LNCaP clone FGC (cell line): ENCODE results near the gene PADI2.

Experiments
- DNase-seq: peaks from one replicate; pipeline ENCODE4 v3.0.0-alpha.2; 2011; ENCODE audit warnings: low read depth
- H3K4me3 ChIP-seq: 2 replicates; pipeline ENCODE4 v1.5.1; 2011; ENCODE audit warnings: mild to moderate bottlenecking, low read depth, low read length, control low read depth
- TF ChIP-seq, protein P1 (sequence below): IDR thresholded peaks from 2 replicates; pipeline ENCODE4 v1.5.1; 2012; ENCODE audit warnings: mild to moderate bottlenecking; ENCODE audit not compliant: control insufficient read depth, insufficient read depth; ENCODE audit errors: extremely low read depth

The PADI2 gene

DNA sequence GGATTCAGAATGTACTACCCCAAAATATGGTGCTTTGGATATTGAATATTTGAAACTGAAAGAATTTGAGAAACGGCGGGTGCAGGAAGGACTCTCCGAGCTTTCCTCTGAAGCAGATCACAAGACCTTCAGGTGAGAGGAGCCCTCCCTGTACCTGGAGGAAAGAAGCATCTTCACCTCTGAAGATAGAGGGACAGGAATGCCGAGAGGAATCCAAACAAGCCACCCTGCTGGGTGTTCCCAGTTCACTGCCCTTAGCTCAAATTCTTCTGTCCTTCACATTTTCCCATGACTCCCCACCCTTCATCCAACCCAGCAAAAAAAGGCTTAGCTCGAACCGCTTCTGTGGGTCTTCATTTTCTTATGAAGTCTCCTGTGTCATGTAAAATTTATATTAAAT lies 18.2 kb upstream of the PADI2 start:
- DNase-seq, result no peak
- no peak overlapping the region for H3K4me3 ChIP-seq
- TF ChIP-seq, protein P1, sequence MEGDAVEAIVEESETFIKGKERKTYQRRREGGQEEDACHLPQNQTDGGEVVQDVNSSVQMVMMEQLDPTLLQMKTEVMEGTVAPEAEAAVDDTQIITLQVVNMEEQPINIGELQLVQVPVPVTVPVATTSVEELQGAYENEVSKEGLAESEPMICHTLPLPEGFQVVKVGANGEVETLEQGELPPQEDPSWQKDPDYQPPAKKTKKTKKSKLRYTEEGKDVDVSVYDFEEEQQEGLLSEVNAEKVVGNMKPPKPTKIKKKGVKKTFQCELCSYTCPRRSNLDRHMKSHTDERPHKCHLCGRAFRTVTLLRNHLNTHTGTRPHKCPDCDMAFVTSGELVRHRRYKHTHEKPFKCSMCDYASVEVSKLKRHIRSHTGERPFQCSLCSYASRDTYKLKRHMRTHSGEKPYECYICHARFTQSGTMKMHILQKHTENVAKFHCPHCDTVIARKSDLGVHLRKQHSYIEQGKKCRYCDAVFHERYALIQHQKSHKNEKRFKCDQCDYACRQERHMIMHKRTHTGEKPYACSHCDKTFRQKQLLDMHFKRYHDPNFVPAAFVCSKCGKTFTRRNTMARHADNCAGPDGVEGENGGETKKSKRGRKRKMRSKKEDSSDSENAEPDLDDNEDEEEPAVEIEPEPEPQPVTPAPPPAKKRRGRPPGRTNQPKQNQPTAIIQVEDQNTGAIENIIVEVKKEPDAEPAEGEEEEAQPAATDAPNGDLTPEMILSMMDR, result no peak

DNA sequence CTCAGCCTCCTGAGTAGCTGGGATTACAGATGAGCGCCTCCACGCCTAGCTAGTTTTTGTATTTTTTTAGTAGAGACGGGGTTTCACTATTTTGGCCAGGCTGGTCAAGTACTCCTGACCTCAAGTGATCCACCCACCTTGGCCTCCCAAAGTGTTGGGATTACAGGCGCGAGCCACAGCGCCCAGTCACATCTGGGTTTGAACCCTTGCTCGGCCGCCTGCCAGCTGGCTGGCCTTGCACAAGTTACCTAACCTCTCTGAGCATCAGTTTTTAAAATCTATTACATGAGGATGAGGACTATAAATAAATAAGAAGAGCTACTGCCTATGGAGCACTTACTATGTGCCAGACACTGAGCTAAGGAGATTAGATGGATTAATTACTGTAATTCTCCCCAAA lies 17.7 kb upstream of the PADI2 start:
- DNase-seq, result no peak
- no peak overlapping the region for H3K4me3 ChIP-seq
- TF ChIP-seq, protein P1, result no peak

DNA sequence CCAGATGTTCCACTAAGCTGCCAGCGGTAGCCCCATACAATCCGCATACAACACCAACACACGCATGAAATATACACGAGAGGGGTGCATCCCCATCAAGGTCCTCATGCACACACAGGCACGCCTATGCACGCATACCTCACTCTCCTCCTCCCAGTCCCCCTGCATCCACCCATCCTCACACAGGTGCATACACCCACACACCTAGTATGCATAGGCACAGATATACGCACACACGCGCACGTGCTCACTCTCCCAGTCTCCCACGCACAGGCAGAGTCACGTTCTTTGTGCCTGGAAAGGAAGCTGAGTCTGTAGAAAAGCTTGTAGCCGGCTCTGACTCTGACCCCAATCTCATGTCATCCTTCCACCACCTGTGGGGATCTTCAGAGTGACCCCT lies 16.9 kb upstream of the PADI2 start:
- no peak overlapping the region for H3K4me3 ChIP-seq
- TF ChIP-seq, protein P1, result no peak
- no peak for DNase-seq

DNA sequence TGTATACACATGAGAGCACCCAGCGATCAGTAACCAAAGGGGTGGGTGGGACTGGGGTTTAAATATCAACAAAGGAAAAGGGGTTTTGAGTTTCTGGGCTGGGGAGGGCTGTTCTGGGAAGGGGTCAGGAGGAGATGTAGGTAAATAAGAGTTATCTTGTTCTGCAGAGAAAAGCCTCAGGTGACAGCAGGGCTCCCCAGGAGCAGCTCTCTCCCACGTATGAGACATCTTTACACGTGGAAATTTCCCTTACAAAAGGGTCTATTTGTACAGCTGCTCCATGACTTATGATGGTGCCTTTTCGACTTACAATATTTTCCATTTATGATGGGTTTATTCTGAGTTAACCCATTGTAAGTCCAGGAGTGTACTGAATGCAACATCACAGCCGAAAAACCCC lies 16.3 kb upstream of the PADI2 start:
- TF ChIP-seq, protein P1, result no peak
- DNase-seq, result no peak
- no peak overlapping the region for H3K4me3 ChIP-seq

DNA sequence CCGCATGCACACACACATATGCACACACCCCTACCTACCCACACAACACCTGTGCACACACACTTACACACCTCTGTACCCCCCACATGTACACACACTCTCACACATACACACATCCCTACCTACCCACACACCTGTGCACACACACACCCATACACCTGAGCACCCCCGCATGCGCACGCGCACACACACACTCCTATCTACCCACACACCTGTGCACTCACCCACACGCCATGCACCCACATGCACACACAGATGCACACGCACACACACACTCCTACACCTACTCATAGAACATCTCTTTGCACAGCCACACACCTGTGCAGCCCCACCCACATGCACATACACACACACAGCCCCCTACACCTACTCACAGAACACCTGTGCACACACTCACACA lies 15.5 kb upstream of the PADI2 start:
- H3K4me3 ChIP-seq, result no peak overlapping the region
- TF ChIP-seq, protein P1, result no peak
- no peak for DNase-seq

DNA sequence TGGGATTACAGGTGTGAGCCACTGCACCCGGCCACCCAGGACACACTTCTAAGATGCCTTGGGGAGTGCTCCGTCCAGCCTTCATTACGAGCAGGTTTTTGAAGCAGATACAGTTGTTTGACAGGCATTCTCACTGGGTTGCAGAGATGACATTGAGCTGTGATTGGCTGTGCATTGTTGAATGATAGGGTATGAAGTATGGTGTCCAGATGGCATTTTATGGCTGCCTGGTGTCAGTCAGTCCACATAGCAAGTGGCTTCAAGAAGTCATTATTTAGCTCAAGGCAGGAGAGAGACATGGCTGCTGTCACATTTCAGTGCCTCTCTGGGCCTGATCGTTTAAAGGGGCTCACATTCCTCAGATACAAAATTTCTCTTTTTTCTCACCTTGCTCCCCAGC lies 14.8 kb upstream of the PADI2 start:
- TF ChIP-seq, protein P1, result no peak
- no peak overlapping the region for H3K4me3 ChIP-seq
- no peak for DNase-seq

DNA sequence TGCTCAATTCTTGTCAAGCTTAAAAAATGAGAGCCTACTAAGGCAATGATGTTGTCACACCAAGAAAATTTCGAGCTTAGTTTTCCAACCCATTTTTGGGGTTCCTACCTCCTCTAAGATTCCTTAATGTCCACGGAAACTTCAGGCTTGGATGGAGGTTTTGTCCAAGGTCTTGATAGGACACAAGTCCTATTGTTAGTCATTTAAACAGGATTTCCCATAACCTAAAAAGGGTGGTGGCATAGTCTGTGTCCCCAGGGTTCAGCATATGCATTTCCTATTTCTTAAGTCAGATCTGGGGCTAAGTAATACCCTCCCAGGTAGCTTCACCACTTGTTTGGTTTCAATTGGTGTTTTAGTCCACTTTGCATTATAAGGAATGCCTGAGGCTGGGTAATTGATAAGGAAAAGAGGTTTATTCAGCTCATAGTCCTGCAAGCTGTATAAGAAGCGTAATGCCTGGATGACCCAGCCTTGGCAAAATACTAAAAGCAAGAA lies 10.9 kb upstream of the PADI2 start:
- TF ChIP-seq, protein P1, result no peak
- no peak overlapping the region for H3K4me3 ChIP-seq
- no peak for DNase-seq
